ENCODE measurements around the gene KRTAP12-3.
"Not testable (repeated sequence)": the region's sequence is repeated elsewhere in the genome, so short reads cannot be mapped to it uniquely, and the experiment has no call there.

The KRTAP12-3 gene

DNA sequence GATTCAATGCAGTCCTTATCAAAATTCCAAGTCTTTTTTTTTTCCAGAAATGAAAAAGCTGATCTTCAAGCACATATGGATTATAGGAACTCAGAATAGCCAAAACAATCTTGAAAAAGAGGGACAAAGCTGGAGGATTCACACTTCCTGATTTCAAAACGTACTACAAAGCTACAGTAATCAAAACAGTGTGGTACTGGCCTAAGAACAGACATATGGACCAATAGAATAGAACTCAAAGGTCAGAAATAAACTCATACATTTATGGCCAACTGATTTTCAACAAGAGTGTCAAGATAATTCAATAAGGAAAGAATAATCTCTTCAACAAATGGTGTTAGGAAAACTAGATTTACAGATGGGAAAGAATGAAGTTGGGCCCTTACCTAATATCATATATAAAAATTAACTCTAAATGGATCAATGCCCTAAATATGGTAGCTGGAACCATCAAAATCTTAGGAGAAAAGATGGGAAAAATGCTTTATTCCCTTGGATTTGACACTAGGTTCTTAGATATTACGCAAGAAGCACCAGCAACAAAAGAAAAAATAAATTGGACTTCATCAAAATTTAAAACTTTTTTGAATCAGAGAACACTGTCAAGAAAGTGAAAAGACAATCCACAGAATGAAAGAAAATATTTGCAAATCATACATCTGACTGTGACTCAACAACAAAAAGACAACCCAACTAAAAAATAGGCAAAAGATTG is 35.2 kb downstream of the KRTAP12-3 start:
- ATAC-seq (ENCODE audit: low read depth) (no peak), DNase-seq (ENCODE audit: low spot score in 2 of 2) (no peak)
- H3K36me3 Mint-ChIP-seq, result peaks cover 1% of the 10 kb centered on the region
- peaks cover 26% of the 10 kb centered on the region for H3K27me3 Mint-ChIP-seq
- peaks cover 10% of the 10 kb centered on the region for H3K9me3 Mint-ChIP-seq
- no peak overlapping the region for H3K27ac Mint-ChIP-seq
- peaks cover 2% of the 10 kb centered on the region for H3K4me1 Mint-ChIP-seq
- no peak overlapping the region for H3K4me3 Mint-ChIP-seq

- peaks cover 5% of the 10 kb centered on the region for H3K4me1 Mint-ChIP-seq
- no peak overlapping the region for H3K27ac Mint-ChIP-seq
- H3K9me3 Mint-ChIP-seq, result peaks cover 10% of the 10 kb centered on the region
- H3K36me3 Mint-ChIP-seq, result peaks cover 1% of the 10 kb centered on the region
- H3K27me3 Mint-ChIP-seq, result peaks cover 33% of the 10 kb centered on the region
- ATAC-seq (ENCODE audit: low read depth) (no peak), DNase-seq (ENCODE audit: low spot score in 2 of 2) (no peak)
- H3K4me3 Mint-ChIP-seq, result no peak overlapping the region
These were observed 37.0 kb downstream of the KRTAP12-3 start for GRCh38 chr21:44694776-44695175.

DNA sequence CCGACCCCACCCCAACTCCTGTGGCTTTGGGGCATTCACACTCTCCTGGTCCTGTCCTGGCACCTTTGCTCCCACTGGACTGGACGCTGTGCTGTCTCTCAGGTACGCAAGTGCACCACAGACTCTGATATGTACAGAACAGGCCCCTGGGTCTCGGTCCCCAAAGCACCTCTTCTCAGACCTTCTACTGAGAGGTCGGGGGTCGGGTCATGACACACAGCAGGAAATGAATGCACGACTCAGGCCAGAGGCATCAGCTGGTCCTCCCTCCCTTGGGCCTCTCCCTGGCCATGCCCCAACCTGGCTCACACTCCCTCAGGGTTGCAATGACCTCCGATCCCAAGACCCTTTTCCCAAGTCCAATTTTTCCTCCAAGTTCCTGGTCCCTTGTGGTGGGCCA is 37.5 kb downstream of the KRTAP12-3 start:
- peaks cover 1% of the 10 kb centered on the region for H3K36me3 Mint-ChIP-seq
- H3K4me3 Mint-ChIP-seq, result no peak overlapping the region
- H3K9me3 Mint-ChIP-seq, result peaks cover 10% of the 10 kb centered on the region
- H3K27ac Mint-ChIP-seq, result no peak overlapping the region
- peaks cover 5% of the 10 kb centered on the region for H3K4me1 Mint-ChIP-seq
- DNase-seq (ENCODE audit: low spot score in 2 of 2) (no peak), ATAC-seq (ENCODE audit: low read depth) (no peak)
- H3K27me3 Mint-ChIP-seq, result peaks cover 34% of the 10 kb centered on the region

GRCh38 chr21:44695641-44696040 is 37.9 kb downstream of the KRTAP12-3 start:
- DNase-seq (ENCODE audit: low spot score in 2 of 2), result no peak
- peaks cover 5% of the 10 kb centered on the region for H3K4me1 Mint-ChIP-seq
- H3K4me3 Mint-ChIP-seq, result no peak overlapping the region
- ATAC-seq (ENCODE audit: low read depth), result no peak
- no peak overlapping the region for H3K27ac Mint-ChIP-seq
- H3K9me3 Mint-ChIP-seq, result peaks cover 10% of the 10 kb centered on the region
- H3K36me3 Mint-ChIP-seq, result peaks cover 1% of the 10 kb centered on the region
- peaks cover 32% of the 10 kb centered on the region for H3K27me3 Mint-ChIP-seq

- H3K4me1 Mint-ChIP-seq, result peaks cover 3% of the 10 kb centered on the region
- H3K27ac Mint-ChIP-seq, result no peak overlapping the region
- peaks cover 33% of the 10 kb centered on the region for H3K27me3 Mint-ChIP-seq
- H3K36me3 Mint-ChIP-seq, result peaks cover 1% of the 10 kb centered on the region
- no peak for DNase-seq (ENCODE audit: low spot score in 2 of 2)
- ATAC-seq (ENCODE audit: low read depth), result no peak
- H3K4me3 Mint-ChIP-seq, result no peak overlapping the region
- H3K9me3 Mint-ChIP-seq, result peaks cover 9% of the 10 kb centered on the region
These were observed 38.8 kb downstream of the KRTAP12-3 start for GRCh38 chr21:44696572-44696971.

- not testable (repeated sequence) for ATAC-seq (ENCODE audit: low read depth); DNase-seq (ENCODE audit: low spot score in 2 of 2); H3K4me3 Mint-ChIP-seq; H3K4me1 Mint-ChIP-seq; H3K36me3 Mint-ChIP-seq; H3K9me3 Mint-ChIP-seq; H3K27ac Mint-ChIP-seq
- peaks cover 38% of the 10 kb centered on the region for H3K27me3 Mint-ChIP-seq
These were observed 39.6 kb downstream of the KRTAP12-3 start, which contains the start of gene KRTAP10-12 for GRCh38 chr21:44697172-44697810. KRTAP10-12 (plus strand) TSS chr21:44697172; CDS start chr21:44697202, 30 bp downstream.

- Mint-ChIP-seq H3K36me3 (peaks cover 1% of the 10 kb centered on the region), H3K9me3 (peaks cover 6% of the 10 kb centered on the region), H3K27ac (no peak overlapping the region), H3K4me3 (no peak overlapping the region), H3K27me3 (peaks cover 46% of the 10 kb centered on the region), H3K4me1 (peaks cover 3% of the 10 kb centered on the region)
- ATAC-seq (ENCODE audit: low read depth), result no peak
- no peak for DNase-seq (ENCODE audit: low spot score in 2 of 2)
These were observed 40.3 kb downstream of the KRTAP12-3 start for GRCh38 chr21:44697811-44698734.

DNA sequence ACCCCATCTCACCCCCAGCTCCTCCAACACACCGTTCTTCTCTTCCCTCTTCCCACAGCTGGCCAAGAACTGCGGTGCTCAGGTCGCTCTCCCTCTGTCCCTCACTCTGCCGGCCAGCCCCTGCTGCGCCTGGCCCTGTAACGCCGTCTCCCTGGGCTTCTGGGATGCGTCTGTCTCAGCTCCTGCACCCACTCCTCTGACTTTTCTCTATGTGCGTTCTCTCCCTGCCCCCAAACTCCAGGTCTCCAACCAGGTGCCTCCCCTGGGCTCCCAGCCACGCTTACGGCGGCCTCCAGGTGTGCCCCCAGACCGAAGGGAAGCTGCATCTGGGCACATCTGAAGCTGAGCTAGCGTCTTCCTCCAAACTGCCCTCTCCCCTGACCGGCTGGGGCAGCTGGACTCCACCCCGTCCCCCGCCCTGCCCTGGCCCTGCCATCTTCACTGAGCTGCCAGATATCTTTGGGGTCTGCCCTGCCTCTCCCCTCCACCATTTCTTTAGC is 41.8 kb downstream of the KRTAP12-3 start:
- peaks cover 52% of the 10 kb centered on the region for H3K27me3 Mint-ChIP-seq
- DNase-seq (ENCODE audit: low spot score in 2 of 2) (no peak), ATAC-seq (ENCODE audit: low read depth) (no peak)
- H3K4me3 Mint-ChIP-seq, result no peak overlapping the region
- no peak overlapping the region for H3K27ac Mint-ChIP-seq
- peaks cover 3% of the 10 kb centered on the region for H3K4me1 Mint-ChIP-seq
- no peaks in the 10 kb centered on the region for H3K9me3 Mint-ChIP-seq
- no peaks in the 10 kb centered on the region for H3K36me3 Mint-ChIP-seq

- DNase-seq (ENCODE audit: low spot score in 2 of 2) (no peak), ATAC-seq (ENCODE audit: low read depth) (no peak)
- H3K9me3 Mint-ChIP-seq, result peaks cover 2% of the 10 kb centered on the region
- no peak overlapping the region for H3K4me3 Mint-ChIP-seq
- no peak overlapping the region for H3K27ac Mint-ChIP-seq
- peaks cover 3% of the 10 kb centered on the region for H3K4me1 Mint-ChIP-seq
- no peaks in the 10 kb centered on the region for H3K36me3 Mint-ChIP-seq
- H3K27me3 Mint-ChIP-seq, result peaks cover 58% of the 10 kb centered on the region
These were observed 42.6 kb downstream of the KRTAP12-3 start for GRCh38 chr21:44700101-44701022.

- H3K27me3 Mint-ChIP-seq, result peaks cover 60% of the 10 kb centered on the region
- no peak overlapping the region for H3K27ac Mint-ChIP-seq
- H3K36me3 Mint-ChIP-seq, result no peaks in the 10 kb centered on the region
- DNase-seq (ENCODE audit: low spot score in 2 of 2) (no peak), ATAC-seq (ENCODE audit: low read depth) (no peak)
- peaks cover 3% of the 10 kb centered on the region for H3K4me1 Mint-ChIP-seq
- peaks cover 6% of the 10 kb centered on the region for H3K9me3 Mint-ChIP-seq
- no peak overlapping the region for H3K4me3 Mint-ChIP-seq
These were observed 43.3 kb downstream of the KRTAP12-3 start for GRCh38 chr21:44701023-44701400.

GRCh38 chr21:44701541-44701940 is 43.8 kb downstream of the KRTAP12-3 start:
- no peak for DNase-seq (ENCODE audit: low spot score in 2 of 2)
- H3K4me1 Mint-ChIP-seq, result peaks cover 3% of the 10 kb centered on the region
- no peaks in the 10 kb centered on the region for H3K36me3 Mint-ChIP-seq
- no peak for ATAC-seq (ENCODE audit: low read depth)
- no peak overlapping the region for H3K4me3 Mint-ChIP-seq
- peaks cover 6% of the 10 kb centered on the region for H3K9me3 Mint-ChIP-seq
- peaks cover 61% of the 10 kb centered on the region for H3K27me3 Mint-ChIP-seq
- H3K27ac Mint-ChIP-seq, result no peak overlapping the region

GRCh38 chr21:44702111-44702972 is 44.6 kb downstream of the KRTAP12-3 start:
- no peak overlapping the region for H3K27ac Mint-ChIP-seq
- no peaks in the 10 kb centered on the region for H3K36me3 Mint-ChIP-seq
- no peak for ATAC-seq (ENCODE audit: low read depth)
- H3K4me1 Mint-ChIP-seq, result peaks cover 3% of the 10 kb centered on the region
- H3K9me3 Mint-ChIP-seq, result peaks cover 6% of the 10 kb centered on the region
- H3K4me3 Mint-ChIP-seq, result no peak overlapping the region
- peaks cover 56% of the 10 kb centered on the region for H3K27me3 Mint-ChIP-seq
- DNase-seq (ENCODE audit: low spot score in 2 of 2), result no peak
